ENCODE results near the gene GALNT11.

- TF ChIP-seq CTCF (IDR thresholded peaks at IDR 0.05) (no peak), POLR2A (IDR thresholded peaks at IDR 0.05) (no peak)
Measured at GRCh38 chr7:152013230-152013629, 12.2 kb upstream of the GALNT11 start.

Data from heart left ventricle (tissue), 13 donors.